ENCODE measurements around the gene ARHGAP8. TPM values are rescaled to one million over a fixed set of nuclear protein-coding genes. Genes with fewer than 3 reads are reported as not detected.
"Not testable (repeated sequence)": the region's sequence is repeated elsewhere in the genome, so short reads cannot be mapped to it uniquely, and the experiment has no call there.

ARHGAP8 gene
- total and polyA plus RNA-seq, 2 experiments from 2014 or later, result 62.8 to 64.9 TPM

DNA sequence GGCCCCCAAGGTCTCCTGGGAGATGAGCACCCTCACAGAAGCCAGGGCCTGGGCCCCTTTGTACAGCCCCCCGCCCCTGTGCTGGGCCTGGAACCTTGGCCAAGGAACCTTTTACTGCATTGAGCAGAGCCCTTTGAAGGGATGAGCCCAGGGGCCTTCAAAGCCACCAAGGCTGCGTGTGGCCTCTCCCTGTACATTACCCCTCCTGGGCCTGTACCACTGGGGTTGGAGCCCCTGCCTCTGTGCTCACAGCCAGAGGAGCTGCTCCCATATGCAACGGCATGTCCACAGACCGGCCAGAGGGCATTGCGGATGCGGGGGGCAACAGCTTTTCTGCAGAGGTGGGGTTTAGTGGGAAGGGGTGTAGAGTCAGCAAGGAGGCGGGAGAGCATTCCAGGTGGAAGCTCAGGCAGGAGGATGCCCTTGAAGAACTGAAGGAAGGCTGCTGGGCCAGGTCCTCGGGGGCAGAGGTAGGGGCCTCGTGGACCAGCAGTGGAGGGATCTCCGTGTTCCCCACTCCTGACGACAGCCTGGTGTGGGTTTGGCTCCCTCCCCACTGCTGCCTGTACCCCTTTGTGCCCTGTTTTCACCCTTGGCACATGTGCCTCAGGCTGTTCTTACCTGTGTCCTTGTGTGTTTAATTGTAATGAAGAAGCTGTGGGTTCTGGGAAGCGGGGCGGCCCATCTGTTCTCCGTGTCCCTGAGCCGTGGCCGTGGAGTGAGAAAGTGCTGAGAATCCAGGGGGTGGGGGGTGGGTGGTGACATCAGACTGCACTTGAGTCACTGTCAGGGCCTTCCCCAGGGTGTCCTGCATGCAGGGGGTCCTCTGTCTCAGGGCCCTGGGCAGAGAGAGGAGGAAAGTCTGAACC lies 46.9 kb downstream of the ARHGAP8 start (continued):
- TF ChIP-seq, protein P1, sequence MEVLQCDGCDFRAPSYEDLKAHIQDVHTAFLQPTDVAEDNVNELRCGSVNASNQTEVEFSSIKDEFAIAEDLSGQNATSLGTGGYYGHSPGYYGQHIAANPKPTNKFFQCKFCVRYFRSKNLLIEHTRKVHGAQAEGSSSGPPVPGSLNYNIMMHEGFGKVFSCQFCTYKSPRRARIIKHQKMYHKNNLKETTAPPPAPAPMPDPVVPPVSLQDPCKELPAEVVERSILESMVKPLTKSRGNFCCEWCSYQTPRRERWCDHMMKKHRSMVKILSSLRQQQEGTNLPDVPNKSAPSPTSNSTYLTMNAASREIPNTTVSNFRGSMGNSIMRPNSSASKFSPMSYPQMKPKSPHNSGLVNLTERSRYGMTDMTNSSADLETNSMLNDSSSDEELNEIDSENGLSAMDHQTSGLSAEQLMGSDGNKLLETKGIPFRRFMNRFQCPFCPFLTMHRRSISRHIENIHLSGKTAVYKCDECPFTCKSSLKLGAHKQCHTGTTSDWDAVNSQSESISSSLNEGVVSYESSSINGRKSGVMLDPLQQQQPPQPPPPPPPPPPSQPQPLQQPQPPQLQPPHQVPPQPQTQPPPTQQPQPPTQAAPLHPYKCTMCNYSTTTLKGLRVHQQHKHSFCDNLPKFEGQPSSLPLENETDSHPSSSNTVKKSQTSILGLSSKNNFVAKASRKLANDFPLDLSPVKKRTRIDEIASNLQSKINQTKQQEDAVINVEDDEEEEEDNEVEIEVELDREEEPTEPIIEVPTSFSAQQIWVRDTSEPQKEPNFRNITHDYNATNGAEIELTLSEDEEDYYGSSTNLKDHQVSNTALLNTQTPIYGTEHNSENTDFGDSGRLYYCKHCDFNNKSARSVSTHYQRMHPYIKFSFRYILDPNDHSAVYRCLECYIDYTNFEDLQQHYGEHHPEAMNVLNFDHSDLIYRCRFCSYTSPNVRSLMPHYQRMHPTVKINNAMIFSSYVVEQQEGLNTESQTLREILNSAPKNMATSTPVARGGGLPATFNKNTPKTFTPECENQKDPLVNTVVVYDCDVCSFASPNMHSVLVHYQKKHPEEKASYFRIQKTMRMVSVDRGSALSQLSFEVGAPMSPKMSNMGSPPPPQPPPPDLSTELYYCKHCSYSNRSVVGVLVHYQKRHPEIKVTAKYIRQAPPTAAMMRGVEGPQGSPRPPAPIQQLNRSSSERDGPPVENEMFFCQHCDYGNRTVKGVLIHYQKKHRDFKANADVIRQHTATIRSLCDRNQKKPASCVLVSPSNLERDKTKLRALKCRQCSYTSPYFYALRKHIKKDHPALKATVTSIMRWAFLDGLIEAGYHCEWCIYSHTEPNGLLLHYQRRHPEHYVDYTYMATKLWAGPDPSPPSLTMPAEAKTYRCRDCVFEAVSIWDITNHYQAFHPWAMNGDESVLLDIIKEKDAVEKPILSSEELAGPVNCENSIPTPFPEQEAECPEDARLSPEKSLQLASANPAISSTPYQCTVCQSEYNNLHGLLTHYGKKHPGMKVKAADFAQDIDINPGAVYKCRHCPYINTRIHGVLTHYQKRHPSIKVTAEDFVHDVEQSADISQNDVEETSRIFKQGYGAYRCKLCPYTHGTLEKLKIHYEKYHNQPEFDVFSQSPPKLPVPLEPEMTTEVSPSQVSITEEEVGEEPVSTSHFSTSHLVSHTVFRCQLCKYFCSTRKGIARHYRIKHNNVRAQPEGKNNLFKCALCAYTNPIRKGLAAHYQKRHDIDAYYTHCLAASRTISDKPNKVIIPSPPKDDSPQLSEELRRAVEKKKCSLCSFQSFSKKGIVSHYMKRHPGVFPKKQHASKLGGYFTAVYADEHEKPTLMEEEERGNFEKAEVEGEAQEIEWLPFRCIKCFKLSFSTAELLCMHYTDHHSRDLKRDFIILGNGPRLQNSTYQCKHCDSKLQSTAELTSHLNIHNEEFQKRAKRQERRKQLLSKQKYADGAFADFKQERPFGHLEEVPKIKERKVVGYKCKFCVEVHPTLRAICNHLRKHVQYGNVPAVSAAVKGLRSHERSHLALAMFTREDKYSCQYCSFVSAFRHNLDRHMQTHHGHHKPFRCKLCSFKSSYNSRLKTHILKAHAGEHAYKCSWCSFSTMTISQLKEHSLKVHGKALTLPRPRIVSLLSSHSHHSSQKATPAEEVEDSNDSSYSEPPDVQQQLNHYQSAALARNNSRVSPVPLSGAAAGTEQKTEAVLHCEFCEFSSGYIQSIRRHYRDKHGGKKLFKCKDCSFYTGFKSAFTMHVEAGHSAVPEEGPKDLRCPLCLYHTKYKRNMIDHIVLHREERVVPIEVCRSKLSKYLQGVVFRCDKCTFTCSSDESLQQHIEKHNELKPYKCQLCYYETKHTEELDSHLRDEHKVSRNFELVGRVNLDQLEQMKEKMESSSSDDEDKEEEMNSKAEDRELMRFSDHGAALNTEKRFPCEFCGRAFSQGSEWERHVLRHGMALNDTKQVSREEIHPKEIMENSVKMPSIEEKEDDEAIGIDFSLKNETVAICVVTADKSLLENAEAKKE (CRISPR knock-in tag; IDR thresholded peaks at IDR 0.05), result no peak
- TF ChIP-seq POLR2AphosphoS5 (IDR thresholded peaks at IDR 0.05; ENCODE audit: low read depth) (no peak), CREB1 (CRISPR knock-in tag; IDR thresholded peaks at IDR 0.05; ENCODE audit: low read depth) (no peak), STAT1 (IDR thresholded peaks at IDR 0.05; ENCODE audit: unreplicated experiment) (no peak), ZNF331 (CRISPR knock-in tag; IDR thresholded peaks at IDR 0.05; ENCODE audit: low read depth) (no peak), EZH2phosphoT487 (IDR thresholded peaks at IDR 0.05; ENCODE audit: unreplicated experiment) (no peak)
- TF ChIP-seq, protein P2, sequence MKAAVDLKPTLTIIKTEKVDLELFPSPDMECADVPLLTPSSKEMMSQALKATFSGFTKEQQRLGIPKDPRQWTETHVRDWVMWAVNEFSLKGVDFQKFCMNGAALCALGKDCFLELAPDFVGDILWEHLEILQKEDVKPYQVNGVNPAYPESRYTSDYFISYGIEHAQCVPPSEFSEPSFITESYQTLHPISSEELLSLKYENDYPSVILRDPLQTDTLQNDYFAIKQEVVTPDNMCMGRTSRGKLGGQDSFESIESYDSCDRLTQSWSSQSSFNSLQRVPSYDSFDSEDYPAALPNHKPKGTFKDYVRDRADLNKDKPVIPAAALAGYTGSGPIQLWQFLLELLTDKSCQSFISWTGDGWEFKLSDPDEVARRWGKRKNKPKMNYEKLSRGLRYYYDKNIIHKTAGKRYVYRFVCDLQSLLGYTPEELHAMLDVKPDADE (IDR thresholded peaks at IDR 0.05), result no peak

DNA sequence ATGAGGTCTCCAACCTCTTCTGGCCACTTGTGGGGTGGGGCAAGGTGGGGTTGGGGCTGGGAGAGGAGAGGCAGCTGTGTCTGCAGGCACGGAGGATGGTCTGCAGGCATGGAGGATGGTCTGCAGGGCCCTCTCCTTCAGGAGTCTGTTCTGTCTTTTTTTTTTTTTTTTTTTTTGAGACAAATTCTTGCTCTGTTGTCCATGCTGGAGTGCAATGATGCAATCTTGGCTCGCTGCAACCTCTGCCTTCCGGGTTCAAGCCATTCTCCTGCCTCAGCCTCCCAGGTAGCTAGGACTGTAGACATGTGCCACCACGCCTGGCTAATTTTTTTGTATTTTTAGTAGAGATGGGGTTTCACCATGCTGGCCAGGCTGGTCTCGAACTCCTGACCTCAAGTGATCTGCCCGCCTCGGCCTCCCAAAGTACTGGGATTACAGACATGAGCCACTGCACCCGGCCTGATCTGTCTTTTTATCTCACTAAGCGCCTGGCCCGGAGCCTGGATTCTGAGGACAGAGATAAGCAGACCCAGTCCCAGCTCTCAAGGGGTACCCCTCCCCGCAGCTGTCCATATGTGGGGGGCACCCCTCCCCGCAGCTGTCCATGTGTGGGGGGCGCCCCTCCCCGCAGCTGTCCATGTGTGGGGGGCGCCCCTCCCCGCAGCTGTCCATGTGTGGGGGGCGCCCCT lies 47.7 kb downstream of the ARHGAP8 start:
- Mint-ChIP-seq H3K4me1 (peaks cover 28% of the 10 kb centered on the region), H3K36me3 (ENCODE audit: low read depth) (peaks cover 14% of the 10 kb centered on the region), H3K27ac (peak overlapping the region; percentile 52; the same call in 1 of the 2 replicates), H3K27me3 (ENCODE audit: insufficient read depth, low read depth, poor library complexity) (peaks cover 21% of the 10 kb centered on the region)
- H3K4me2 ChIP-seq; H3F3A ChIP-seq (replicated peaks; ENCODE audit: low read depth); DNase-seq (ENCODE audit: low spot score); H3K36me3 ChIP-seq (ENCODE audit: insufficient read depth); H4K20me1 ChIP-seq (replicated peaks; ENCODE audit: insufficient read depth); H3K27me3 ChIP-seq (ENCODE audit: insufficient read depth); H3K9me2 ChIP-seq (ENCODE audit: insufficient read depth); H3K4me3 Mint-ChIP-seq; ATAC-seq; H3K9me3 Mint-ChIP-seq; H3K4me3 ChIP-seq; H2AFZ ChIP-seq: not testable (repeated sequence)
- Histone ChIP-seq H3K79me2 (replicated peaks; ENCODE audit: insufficient read depth) (peaks cover 18% of the 10 kb centered on the region; the same call in 1 of the 2 replicates), H3K4me1 (ENCODE audit: insufficient read depth) (peaks cover 24% of the 10 kb centered on the region), H3K27ac (ENCODE audit: low read depth) (peak overlapping the region; percentile 59; the same call in 1 of the 2 replicates)
